Measurements from ENCODE around the gene MARS1. TPM values are rescaled to one million over a fixed set of nuclear protein-coding genes. Genes with fewer than 3 reads are reported as not detected.

Gene MARS1
- total RNA-seq, 1 donor from 2014 or later, result 78.0 TPM

GRCh38 chr12:57467212-57467874, 20.5 kb upstream of the MARS1 start:
- intact Hi-C loops (cut with DNase I), result no loop called here
- no peaks in the 10 kb centered on the region for H3K9me3 ChIP-seq
- DNase-seq (ENCODE audit: low spot score in 2 of 2), result no peak
- H3K4me1 ChIP-seq, result peaks cover 0 to 6% of the 10 kb centered on the region in 2 donors
- no peak overlapping the region for H3K4me3 ChIP-seq
- H3K27me3 ChIP-seq, result no peaks in the 10 kb centered on the region
- TF ChIP-seq, protein P1, sequence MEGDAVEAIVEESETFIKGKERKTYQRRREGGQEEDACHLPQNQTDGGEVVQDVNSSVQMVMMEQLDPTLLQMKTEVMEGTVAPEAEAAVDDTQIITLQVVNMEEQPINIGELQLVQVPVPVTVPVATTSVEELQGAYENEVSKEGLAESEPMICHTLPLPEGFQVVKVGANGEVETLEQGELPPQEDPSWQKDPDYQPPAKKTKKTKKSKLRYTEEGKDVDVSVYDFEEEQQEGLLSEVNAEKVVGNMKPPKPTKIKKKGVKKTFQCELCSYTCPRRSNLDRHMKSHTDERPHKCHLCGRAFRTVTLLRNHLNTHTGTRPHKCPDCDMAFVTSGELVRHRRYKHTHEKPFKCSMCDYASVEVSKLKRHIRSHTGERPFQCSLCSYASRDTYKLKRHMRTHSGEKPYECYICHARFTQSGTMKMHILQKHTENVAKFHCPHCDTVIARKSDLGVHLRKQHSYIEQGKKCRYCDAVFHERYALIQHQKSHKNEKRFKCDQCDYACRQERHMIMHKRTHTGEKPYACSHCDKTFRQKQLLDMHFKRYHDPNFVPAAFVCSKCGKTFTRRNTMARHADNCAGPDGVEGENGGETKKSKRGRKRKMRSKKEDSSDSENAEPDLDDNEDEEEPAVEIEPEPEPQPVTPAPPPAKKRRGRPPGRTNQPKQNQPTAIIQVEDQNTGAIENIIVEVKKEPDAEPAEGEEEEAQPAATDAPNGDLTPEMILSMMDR (IDR thresholded peaks at IDR 0.05), result no peak
- no peaks in the 10 kb centered on the region for H3K36me3 ChIP-seq
- H3K27ac ChIP-seq, result no peak overlapping the region

GRCh38 chr12:57467915-57468314, 20.0 kb upstream of the MARS1 start:
- intact Hi-C loops (cut with DNase I), result no loop called here
- TF ChIP-seq, protein P1 (IDR thresholded peaks at IDR 0.05), result no peak
- peaks cover 0 to under 1% of the 10 kb centered on the region in 2 donors for H3K4me1 ChIP-seq
- H3K4me3 ChIP-seq, result no peak overlapping the region
- no peak overlapping the region for H3K27ac ChIP-seq
- no peaks in the 10 kb centered on the region for H3K36me3 ChIP-seq
- no peaks in the 10 kb centered on the region for H3K27me3 ChIP-seq
- no peak for DNase-seq (ENCODE audit: low spot score in 2 of 2)
- H3K9me3 ChIP-seq, result no peaks in the 10 kb centered on the region

DNA sequence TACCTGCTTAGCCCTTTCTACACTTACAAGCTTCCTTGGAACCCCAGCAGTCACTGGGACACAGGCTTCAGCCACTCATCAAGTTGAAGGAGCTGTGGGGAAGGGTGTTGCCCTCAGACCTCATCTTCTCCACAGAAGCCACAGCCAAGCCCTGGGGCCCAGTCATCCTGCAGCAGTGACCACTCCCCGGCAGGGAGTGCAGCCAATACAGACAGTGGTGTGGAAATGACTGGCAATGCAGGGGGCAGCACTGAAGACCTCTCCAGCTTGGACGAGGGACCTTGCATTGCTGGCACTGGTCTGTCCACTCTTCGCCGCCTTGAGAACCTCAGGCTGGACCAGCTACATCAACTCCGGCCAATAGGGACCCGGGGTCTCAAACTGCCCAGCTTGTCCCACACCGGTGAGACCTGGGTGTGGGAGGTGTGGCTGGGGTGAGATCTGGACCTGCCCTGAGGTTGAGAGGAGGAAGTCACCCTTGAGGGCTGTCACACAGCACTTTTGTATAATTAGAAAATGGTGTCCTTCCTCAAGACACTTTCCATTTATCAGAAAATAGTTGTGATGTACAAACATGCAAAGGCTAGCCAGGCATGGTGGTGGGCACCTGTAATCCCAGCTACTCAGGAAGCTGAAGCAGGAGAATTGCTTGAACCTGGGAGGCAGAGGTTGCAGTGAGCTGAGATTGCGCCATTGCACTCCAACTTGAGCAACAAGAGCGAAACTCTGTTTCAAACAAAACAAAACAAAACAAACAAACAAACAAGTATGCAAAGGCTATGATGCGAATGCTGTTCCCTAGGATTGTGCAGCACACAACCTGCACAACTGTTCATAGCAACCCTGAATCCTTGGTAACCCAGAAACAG, 18.3 kb upstream of the MARS1 start:
- Histone ChIP-seq H3K4me3 (no peak overlapping the region), H3K27ac (no peak overlapping the region), H3K9me3 (no peaks in the 10 kb centered on the region), H3K27me3 (no peaks in the 10 kb centered on the region), H3K4me1 (no peaks in the 10 kb centered on the region), H3K36me3 (no peaks in the 10 kb centered on the region)
- TF ChIP-seq, protein P1 (IDR thresholded peaks at IDR 0.05), result no peak
- intact Hi-C loops (cut with DNase I), result no loop called here
- DNase-seq (ENCODE audit: low spot score in 2 of 2), result no peak

- TF ChIP-seq, protein P1 (IDR thresholded peaks at IDR 0.05), result no peak
- Histone ChIP-seq H3K4me1 (peaks cover 2 to 4% of the 10 kb centered on the region in 2 donors), H3K9me3 (no peaks in the 10 kb centered on the region), H3K27me3 (no peaks in the 10 kb centered on the region), H3K4me3 (no peak overlapping the region), H3K27ac (no peak overlapping the region), H3K36me3 (no peaks in the 10 kb centered on the region)
- intact Hi-C loops (cut with DNase I), result no loop called here
- no peak for DNase-seq (ENCODE audit: low spot score in 2 of 2)
These were observed 17.4 kb upstream of the MARS1 start for GRCh38 chr12:57470286-57470969.

- Histone ChIP-seq H3K4me1 (peaks cover 9 to 10% of the 10 kb centered on the region in 2 donors), H3K27ac (no peak overlapping the region), H3K27me3 (peaks cover 7% of the 10 kb centered on the region), H3K9me3 (no peaks in the 10 kb centered on the region), H3K4me3 (no peak overlapping the region), H3K36me3 (no peaks in the 10 kb centered on the region)
- no peak for DNase-seq (ENCODE audit: low spot score in 2 of 2)
- TF ChIP-seq, protein P1 (IDR thresholded peaks at IDR 0.05), result no peak
- intact Hi-C loops (cut with DNase I), result no loop called here
These were observed 16.8 kb upstream of the MARS1 start for GRCh38 chr12:57470970-57471656.
